Bronchial epithelial cell (primary cell): ENCODE data around the gene ZNF668. TPM values are rescaled to one million over a fixed set of nuclear protein-coding genes. Genes with fewer than 3 reads are reported as not detected.
A peak's percentile ranks its signal among the peaks of the same experiment; 100 is the strongest.

Source experiments
- DNase-seq: peaks from one replicate; pipeline ENCODE4 v3.0.0-alpha.2; 2010; ENCODE audit warnings: low read depth
- FAIRE-seq: peaks from 2 replicates; lab custom pipeline; 2011; peaks lifted over from hg19 to GRCh38; lab: Jason Lieb, UNC
- H3K27me3 ChIP-seq: 2 replicates; pipeline ENCODE4 v1.5.1; 2011; ENCODE audit warnings: low read length; ENCODE audit not compliant: control insufficient read depth, insufficient read depth
- H3K36me3 ChIP-seq: 2 replicates; pipeline ENCODE4 v1.5.1; 2011; ENCODE audit warnings: low read length; ENCODE audit not compliant: control insufficient read depth, insufficient read depth
- H3K4me3 ChIP-seq: 2 replicates; pipeline ENCODE4 v1.5.1; 2011; ENCODE audit warnings: mild to moderate bottlenecking, low read depth, low read length, control low read depth
- CTCF ChIP-seq: IDR thresholded peaks from 2 replicates; pipeline ENCODE4 v1.5.1; 2011; ENCODE audit warnings: mild to moderate bottlenecking, moderate library complexity, low read length, control low read depth, inconsistent platforms; ENCODE audit not compliant: insufficient read depth, severe bottlenecking
- total RNA-seq: library from RNA; depleted of rRNA; stranded (reverse); fragments of >200 nt; gene quantifications from 2 replicates; pipeline ENCODE4 v1.2.1, GENCODE V29; 2014

Gene ZNF668
- total RNA-seq, 1 donor from 2014 or later: 8.2 TPM

DNA sequence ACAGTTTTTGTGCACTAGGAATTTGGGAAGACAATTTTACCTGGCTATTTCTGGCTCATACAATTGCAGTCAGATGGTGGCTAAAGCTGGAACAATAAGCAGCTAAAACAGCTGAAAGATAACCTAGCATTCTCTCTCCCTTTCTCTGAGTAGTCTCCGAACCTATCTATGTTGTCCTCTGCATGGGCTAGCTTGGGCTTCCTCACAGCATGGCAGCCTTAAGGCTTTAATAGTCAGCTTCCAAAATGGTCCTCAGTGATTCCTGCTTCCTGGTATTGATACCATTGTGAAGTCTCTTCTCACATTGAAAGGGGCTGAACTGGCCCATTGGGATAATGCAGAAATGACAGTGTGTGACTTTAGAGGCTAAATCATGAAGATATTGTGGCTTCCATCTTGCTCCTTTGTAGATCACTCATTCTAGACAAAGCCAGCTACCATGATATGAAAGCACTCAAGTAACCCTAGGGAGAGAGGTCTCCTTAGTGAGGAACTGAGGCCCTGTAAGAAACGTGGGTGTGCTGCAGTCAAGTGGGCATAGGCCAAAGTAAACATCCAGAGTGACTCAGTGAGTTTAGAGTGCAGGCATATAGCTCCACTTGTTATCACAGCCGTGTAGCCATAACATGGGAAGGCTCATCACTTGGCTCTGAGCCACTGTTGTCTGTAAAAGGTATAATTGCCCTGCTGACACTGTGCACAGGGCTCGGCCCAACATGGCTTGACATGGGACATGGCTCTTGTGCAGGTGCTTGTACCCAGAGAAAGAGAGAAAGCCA, 26.0 kb upstream of the ZNF668 start:
- DNase-seq: peak; percentile 58
- no peaks in the 10 kb centered on the region for H3K27me3 ChIP-seq
- no peak for FAIRE-seq
- no peaks in the 10 kb centered on the region for H3K36me3 ChIP-seq
- TF ChIP-seq CTCF: no peak
- H3K4me3 ChIP-seq: no peak overlapping the region

DNA sequence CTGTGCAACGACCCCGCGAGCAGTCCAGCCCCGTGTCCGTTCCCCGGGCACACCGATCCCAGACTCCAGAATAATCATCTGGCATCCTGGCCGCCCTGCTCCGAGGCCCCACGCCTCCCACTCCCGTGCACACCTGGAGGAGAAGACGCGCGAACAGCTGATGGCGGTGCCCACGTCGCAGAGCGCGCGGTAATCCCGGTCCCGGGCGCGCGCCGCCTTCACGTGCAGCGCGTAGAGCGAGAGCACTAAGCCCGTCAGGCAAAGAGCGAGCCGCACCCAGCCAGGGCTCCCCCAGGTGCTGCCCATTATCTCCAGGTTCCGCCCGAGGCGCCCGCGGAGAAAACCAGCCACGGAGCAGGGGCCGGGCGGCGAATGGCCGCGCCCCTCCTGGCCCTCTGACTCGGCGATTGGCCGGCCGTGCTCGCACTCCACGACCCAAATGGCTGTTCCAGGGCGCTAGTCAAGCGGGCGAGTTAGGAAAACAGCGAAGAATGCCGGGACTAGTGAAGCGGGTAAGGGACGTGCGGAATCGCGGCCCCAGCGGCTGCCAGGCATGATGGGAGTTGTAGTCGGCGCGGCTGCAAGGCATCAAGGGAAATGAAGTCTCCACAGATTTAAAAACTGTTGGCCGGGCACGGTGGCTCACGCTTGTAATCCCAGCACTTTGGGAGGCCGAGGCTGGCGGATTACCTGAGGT, 20.5 kb upstream of the ZNF668 start, which contains the start of gene VKORC1:
VKORC1 (minus strand) TSS at position 374 of the 697 bp plus-strand sequence; CDS start at position 306, 68 bp downstream.
- FAIRE-seq: no peak
- Histone ChIP-seq H3K27me3 (no peaks in the 10 kb centered on the region), H3K36me3 (peaks cover 5% of the 10 kb centered on the region), H3K4me3 (peak within 1 kb of the TSS; percentile 77)
- TF ChIP-seq CTCF: no peak
- DNase-seq: peak; percentile 96

GRCh38 chr16:31094088-31094423, 20.0 kb upstream of the ZNF668 start:
- TF ChIP-seq CTCF: no peak
- no peak for FAIRE-seq
- H3K27me3 ChIP-seq: no peaks in the 10 kb centered on the region
- peak overlapping the region; percentile 77 for H3K4me3 ChIP-seq
- H3K36me3 ChIP-seq: peaks cover 5% of the 10 kb centered on the region
- no peak for DNase-seq

GRCh38 chr16:31093132-31093703, 19.2 kb upstream of the ZNF668 start:
- DNase-seq (no peak), FAIRE-seq (no peak)
- Histone ChIP-seq H3K4me3 (peak overlapping the region; percentile 5), H3K36me3 (peaks cover 5% of the 10 kb centered on the region), H3K27me3 (no peaks in the 10 kb centered on the region)
- TF ChIP-seq CTCF: no peak

- FAIRE-seq (no peak), DNase-seq (no peak)
- no peaks in the 10 kb centered on the region for H3K27me3 ChIP-seq
- no peak for TF ChIP-seq CTCF
- peaks cover 5% of the 10 kb centered on the region for H3K36me3 ChIP-seq
- no peak overlapping the region for H3K4me3 ChIP-seq
These were observed 18.3 kb upstream of the ZNF668 start for GRCh38 chr16:31092330-31092729.
